Neural cell (in vitro differentiated cells): Measurements from ENCODE around the gene PLEKHA4. TPM values are rescaled to one million over a fixed set of nuclear protein-coding genes. Genes with fewer than 3 reads are reported as not detected.

ENCODE experiments used
- H2AFZ ChIP-seq: fragments of 200-600, 300-800 bp; sonication (generic), shearing (Covaris generic); 2 replicates; pipeline ENCODE4 v1.6.0; 2014; ENCODE audit warnings: low read depth, mild to moderate bottlenecking, antibody characterized with exemption, low read length, moderate library complexity
- H3F3A ChIP-seq: fragments of 200-600 bp; shearing (Covaris generic); 2 replicates; pipeline ENCODE4 v1.6.1; 2016; ENCODE audit warnings: mild to moderate bottlenecking, moderate library complexity, mixed read lengths, antibody characterized with exemption, low read length; ENCODE audit not compliant: insufficient read depth, poor library complexity, severe bottlenecking
- H3K27ac ChIP-seq: fragments of 200-600, 300-800 bp; sonication (generic), shearing (Covaris generic); 2 replicates; pipeline ENCODE4 v1.5.1; 2014; ENCODE audit warnings: mild to moderate bottlenecking, low read length, moderate library complexity
- H3K27me3 ChIP-seq: fragments of 300-800, 200-600 bp; sonication (generic), shearing (Covaris generic); 2 replicates; pipeline ENCODE4 v1.6.0; 2014; ENCODE audit warnings: mild to moderate bottlenecking, low read depth, low read length, moderate library complexity; ENCODE audit not compliant: insufficient read depth
- H3K36me3 ChIP-seq: fragments of 300-800, 200-600 bp; sonication (generic), shearing (Covaris generic); 2 replicates; pipeline ENCODE4 v1.5.1; 2014; ENCODE audit warnings: mild to moderate bottlenecking, antibody characterized with exemption, low read length, moderate library complexity; ENCODE audit not compliant: insufficient read depth
- H3K4me2 ChIP-seq: fragments of 300-800, 200-600 bp; sonication (generic), shearing (Covaris generic); 2 replicates; pipeline ENCODE4 v1.6.0; 2014; ENCODE audit warnings: mild to moderate bottlenecking, low read length
- H3K4me3 ChIP-seq: fragments of 300-800, 200-600 bp; sonication (generic), shearing (Covaris generic); 2 replicates; pipeline ENCODE4 v1.5.1; 2014; ENCODE audit warnings: mild to moderate bottlenecking, low read length, moderate library complexity
- H3K79me2 ChIP-seq: fragments of 200-600 bp; shearing (Covaris generic); replicated peaks from 2 replicates; pipeline ENCODE4 v1.6.0; 2014; ENCODE audit warnings: mild to moderate bottlenecking, low read length, moderate library complexity; ENCODE audit not compliant: insufficient read depth
- H3K9ac ChIP-seq: fragments of 300-800, 200-600 bp; sonication (generic), shearing (Covaris generic); 2 replicates; pipeline ENCODE4 v1.6.1; 2016; ENCODE audit warnings: mild to moderate bottlenecking, low read length, mixed read lengths
- H3K9me2 ChIP-seq: fragments of 200-600 bp; shearing (Covaris generic); 2 replicates; pipeline ENCODE4 v1.6.1; 2016; ENCODE audit warnings: mild to moderate bottlenecking, low read length, mixed read lengths; ENCODE audit not compliant: insufficient read depth
- H3K9me3 ChIP-seq: fragments of 200-600, 300-800 bp; sonication (generic), shearing (Covaris generic); 2 replicates; pipeline ENCODE4 v1.6.1; 2016; ENCODE audit warnings: mild to moderate bottlenecking, mixed run types, low read length, moderate library complexity, mixed read lengths
- H4K20me1 ChIP-seq: fragments of 200-600 bp; shearing (Covaris generic); 2 replicates; pipeline ENCODE4 v1.6.1; 2016; ENCODE audit warnings: mild to moderate bottlenecking, mixed run types; ENCODE audit not compliant: insufficient read depth
- EP300 ChIP-seq: fragments of 450-650 bp; conservative IDR thresholded peaks from 2 replicates; pipeline ENCODE4 v1.6.1; 2014; ENCODE audit warnings: antibody characterized with exemption, mild to moderate bottlenecking, moderate library complexity; ENCODE audit not compliant: poor library complexity, severe bottlenecking
- EZH2 ChIP-seq: fragments of 200-600, 300-800 bp; shearing (Covaris generic), sonication (generic); IDR thresholded peaks from 2 replicates; pipeline ENCODE4 v1.6.1; 2014; ENCODE audit warnings: antibody characterized with exemption, low read length, borderline replicate concordance, mild to moderate bottlenecking; ENCODE audit not compliant: insufficient read depth, poor library complexity, severe bottlenecking
- MXI1 ChIP-seq: fragments of 450-650 bp; conservative IDR thresholded peaks from 2 replicates; pipeline ENCODE4 v1.6.1; 2014; ENCODE audit warnings: antibody characterized with exemption, mild to moderate bottlenecking; ENCODE audit not compliant: poor library complexity, severe bottlenecking
- POLR2AphosphoS5 ChIP-seq: IDR thresholded peaks from 2 replicates; pipeline ENCODE4 v1.6.1; 2012
- RAD21 ChIP-seq: fragments of 450-650 bp; conservative IDR thresholded peaks from 2 replicates; pipeline ENCODE4 v1.6.1; 2014; ENCODE audit warnings: antibody characterized with exemption, mild to moderate bottlenecking, moderate library complexity
- SMC3 ChIP-seq: fragments of 450-650 bp; conservative IDR thresholded peaks from 2 replicates; pipeline ENCODE4 v1.6.1; 2014; ENCODE audit warnings: antibody characterized with exemption, mild to moderate bottlenecking, moderate library complexity; ENCODE audit not compliant: poor library complexity
- TAF1 ChIP-seq: IDR thresholded peaks from 2 replicates; pipeline ENCODE4 v1.6.1; 2012; ENCODE audit warnings: low read depth
- polyA plus RNA-seq: library from polyadenylated mRNA; depleted of rRNA; stranded (reverse); fragments of >200 nt; gene quantifications from 2 replicates; pipeline ENCODE4 v1.2.3, GENCODE V29; 2014
- TF ChIP-seq, protein P1 (sequence below): IDR thresholded peaks from 2 replicates; pipeline ENCODE4 v1.6.1; 2012; ENCODE audit warnings: borderline replicate concordance
- TF ChIP-seq, protein P2 (sequence below): fragments of 450-650 bp; IDR thresholded peaks from 2 replicates; pipeline ENCODE4 v1.5.1; 2014; ENCODE audit warnings: antibody characterized with exemption, mild to moderate bottlenecking, moderate library complexity; ENCODE audit not compliant: poor library complexity, severe bottlenecking

PLEKHA4 gene
- polyA plus RNA-seq, 1 donor from 2014 or later = not detected

DNA sequence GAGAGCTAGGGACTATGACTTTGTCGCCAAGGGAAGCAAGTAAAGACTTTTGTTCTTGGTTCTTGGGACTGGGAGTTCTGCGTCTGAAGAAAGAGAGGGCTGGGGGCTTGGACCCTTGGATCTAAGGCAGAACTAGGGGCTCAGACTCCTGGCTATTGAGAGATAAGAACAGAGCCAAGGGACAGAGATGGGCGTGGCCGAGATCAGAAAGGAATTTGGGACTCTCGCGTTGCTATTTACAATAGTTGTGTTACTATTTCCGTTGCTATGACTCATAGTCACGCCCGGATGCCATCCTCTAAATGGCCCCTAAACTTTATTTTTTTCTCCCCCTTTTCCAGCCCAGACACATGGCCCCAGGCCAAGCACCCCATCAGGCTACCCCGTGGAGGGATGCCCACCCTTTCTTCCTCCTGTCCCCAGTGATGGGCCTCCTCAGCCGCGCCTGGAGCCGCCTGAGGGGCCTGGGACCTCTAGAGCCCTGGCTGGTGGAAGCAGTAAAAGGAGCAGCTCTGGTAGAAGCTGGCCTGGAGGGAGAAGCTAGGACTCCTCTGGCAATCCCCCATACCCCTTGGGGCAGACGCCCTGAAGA lies 4.6 kb upstream of the PLEKHA4 start:
- H3F3A ChIP-seq = peaks cover 3% of the 10 kb centered on the region
- H3K4me2 ChIP-seq = peak overlapping the region; percentile 77
- no peaks in the 10 kb centered on the region for H3K9me3 ChIP-seq
- peak overlapping the region; percentile 82 for H2AFZ ChIP-seq
- H3K27me3 ChIP-seq = no peaks in the 10 kb centered on the region
- peak overlapping the region; percentile 99 for H3K9ac ChIP-seq
- H4K20me1 ChIP-seq = no peaks in the 10 kb centered on the region
- TF ChIP-seq, protein P1, sequence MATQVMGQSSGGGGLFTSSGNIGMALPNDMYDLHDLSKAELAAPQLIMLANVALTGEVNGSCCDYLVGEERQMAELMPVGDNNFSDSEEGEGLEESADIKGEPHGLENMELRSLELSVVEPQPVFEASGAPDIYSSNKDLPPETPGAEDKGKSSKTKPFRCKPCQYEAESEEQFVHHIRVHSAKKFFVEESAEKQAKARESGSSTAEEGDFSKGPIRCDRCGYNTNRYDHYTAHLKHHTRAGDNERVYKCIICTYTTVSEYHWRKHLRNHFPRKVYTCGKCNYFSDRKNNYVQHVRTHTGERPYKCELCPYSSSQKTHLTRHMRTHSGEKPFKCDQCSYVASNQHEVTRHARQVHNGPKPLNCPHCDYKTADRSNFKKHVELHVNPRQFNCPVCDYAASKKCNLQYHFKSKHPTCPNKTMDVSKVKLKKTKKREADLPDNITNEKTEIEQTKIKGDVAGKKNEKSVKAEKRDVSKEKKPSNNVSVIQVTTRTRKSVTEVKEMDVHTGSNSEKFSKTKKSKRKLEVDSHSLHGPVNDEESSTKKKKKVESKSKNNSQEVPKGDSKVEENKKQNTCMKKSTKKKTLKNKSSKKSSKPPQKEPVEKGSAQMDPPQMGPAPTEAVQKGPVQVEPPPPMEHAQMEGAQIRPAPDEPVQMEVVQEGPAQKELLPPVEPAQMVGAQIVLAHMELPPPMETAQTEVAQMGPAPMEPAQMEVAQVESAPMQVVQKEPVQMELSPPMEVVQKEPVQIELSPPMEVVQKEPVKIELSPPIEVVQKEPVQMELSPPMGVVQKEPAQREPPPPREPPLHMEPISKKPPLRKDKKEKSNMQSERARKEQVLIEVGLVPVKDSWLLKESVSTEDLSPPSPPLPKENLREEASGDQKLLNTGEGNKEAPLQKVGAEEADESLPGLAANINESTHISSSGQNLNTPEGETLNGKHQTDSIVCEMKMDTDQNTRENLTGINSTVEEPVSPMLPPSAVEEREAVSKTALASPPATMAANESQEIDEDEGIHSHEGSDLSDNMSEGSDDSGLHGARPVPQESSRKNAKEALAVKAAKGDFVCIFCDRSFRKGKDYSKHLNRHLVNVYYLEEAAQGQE = no peak
- peak; percentile 13 for TF ChIP-seq MXI1
- TF ChIP-seq, protein P2, sequence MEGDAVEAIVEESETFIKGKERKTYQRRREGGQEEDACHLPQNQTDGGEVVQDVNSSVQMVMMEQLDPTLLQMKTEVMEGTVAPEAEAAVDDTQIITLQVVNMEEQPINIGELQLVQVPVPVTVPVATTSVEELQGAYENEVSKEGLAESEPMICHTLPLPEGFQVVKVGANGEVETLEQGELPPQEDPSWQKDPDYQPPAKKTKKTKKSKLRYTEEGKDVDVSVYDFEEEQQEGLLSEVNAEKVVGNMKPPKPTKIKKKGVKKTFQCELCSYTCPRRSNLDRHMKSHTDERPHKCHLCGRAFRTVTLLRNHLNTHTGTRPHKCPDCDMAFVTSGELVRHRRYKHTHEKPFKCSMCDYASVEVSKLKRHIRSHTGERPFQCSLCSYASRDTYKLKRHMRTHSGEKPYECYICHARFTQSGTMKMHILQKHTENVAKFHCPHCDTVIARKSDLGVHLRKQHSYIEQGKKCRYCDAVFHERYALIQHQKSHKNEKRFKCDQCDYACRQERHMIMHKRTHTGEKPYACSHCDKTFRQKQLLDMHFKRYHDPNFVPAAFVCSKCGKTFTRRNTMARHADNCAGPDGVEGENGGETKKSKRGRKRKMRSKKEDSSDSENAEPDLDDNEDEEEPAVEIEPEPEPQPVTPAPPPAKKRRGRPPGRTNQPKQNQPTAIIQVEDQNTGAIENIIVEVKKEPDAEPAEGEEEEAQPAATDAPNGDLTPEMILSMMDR = no peak
- TF ChIP-seq TAF1 = no peak
- TF ChIP-seq EP300 = no peak
- peak overlapping the region; percentile 84 for H3K4me3 ChIP-seq
- peaks cover 37% of the 10 kb centered on the region for H3K79me2 ChIP-seq
- H3K9me2 ChIP-seq = no peaks in the 10 kb centered on the region
- H3K36me3 ChIP-seq = peaks cover 6% of the 10 kb centered on the region
- H3K27ac ChIP-seq = peak overlapping the region; percentile 99

- TF ChIP-seq MXI1 (peak; percentile 72), POLR2AphosphoS5 (peak; percentile 100), EP300 (peak; percentile 72), EZH2 (no peak), TAF1 (peak; percentile 99), SMC3 (peak; percentile 63), RAD21 (peak; percentile 47)
- TF ChIP-seq, protein P1 = peak; percentile 97
- TF ChIP-seq, protein P2 = peak; percentile 49
- Histone ChIP-seq H3K79me2 (peaks cover 37% of the 10 kb centered on the region), H4K20me1 (no peaks in the 10 kb centered on the region)
Observed at GRCh38 chr19:48872182-48872883, 3.9 kb upstream of the PLEKHA4 start, which contains the start of gene PPP1R15A. Gene PPP1R15A, plus strand, starts transcription at chr19:48872421. Its CDS starts 813 bp downstream, at chr19:48873234.

More at GRCh38 chr19:48872182-48872883, 3.9 kb upstream of the PLEKHA4 start, which contains the start of gene PPP1R15A:
- Histone ChIP-seq H3K9me3 (no peaks in the 10 kb centered on the region), H3K9me2 (no peaks in the 10 kb centered on the region), H3F3A (peaks cover 3% of the 10 kb centered on the region), H3K4me2 (peak within 1 kb of the TSS; percentile 77), H3K27me3 (no peaks in the 10 kb centered on the region), H3K36me3 (peaks cover 6% of the 10 kb centered on the region), H3K27ac (peak within 1 kb of the TSS; percentile 99), H3K9ac (peak within 1 kb of the TSS; percentile 99), H2AFZ (peak within 1 kb of the TSS; percentile 82), H3K4me3 (peak within 1 kb of the TSS; percentile 84)
